Peyer's patch (tissue), 4 donors: Measurements from ENCODE around the gene VPS35L. TPM values are rescaled to one million over a fixed set of nuclear protein-coding genes. Genes with fewer than 3 reads are reported as not detected.
A peak's percentile ranks its signal among the peaks of the same experiment; 100 is the strongest.
"Not testable (repeated sequence)": the region's sequence is repeated elsewhere in the genome, so short reads cannot be mapped to it uniquely, and the experiment has no call there.

Experiments used
- DNase-seq, 3 donors: peaks; one replicate each; pipeline ENCODE4 v3.0.0-alpha.2; 2017 to 2019
- H3K27ac ChIP-seq, 4 donors: fragments of 200-600 bp; sonication (generic); one replicate each; pipeline ENCODE4 v1.5.1; 2016 to 2019
- H3K27me3 ChIP-seq, 2 donors: fragments of 200-600 bp; sonication (generic); one replicate each; pipeline ENCODE4 v1.5.1; 2019
- H3K36me3 ChIP-seq, 3 donors: fragments of 200-600 bp; sonication (generic); one replicate each; pipeline ENCODE4 v1.5.1; 2016 to 2019
- H3K4me1 ChIP-seq, 4 donors: fragments of 200-600 bp; sonication (generic); one replicate each; pipeline ENCODE4 v1.5.1; 2016 to 2019
- H3K4me3 ChIP-seq, 4 donors: fragments of 200-600 bp; sonication (generic); 1 replicate in 3 of 4; 2 replicates in 1 of 4; pipeline ENCODE4 v1.5.1; 2016 to 2019; ENCODE audit warnings: mild to moderate bottlenecking in 1 of 4
- H3K9me3 ChIP-seq, 4 donors: fragments of 200-600 bp; sonication (generic); one replicate each; pipeline ENCODE4 v1.5.1; 2016 to 2019; ENCODE audit warnings: mild to moderate bottlenecking in 1 of 4
- CTCF ChIP-seq, 6 experiments: fragments of 450-650 bp in 4 of 6; fragments of 200-600 bp in 2 of 6; sonication (generic) in 1 of 6; IDR thresholded peaks; one replicate each; pipeline ENCODE4 v1.5.1; 2017 to 2019; ENCODE audit warnings: antibody characterized with exemption in 6 of 6, mild to moderate bottlenecking in 3 of 6, moderate library complexity in 1 of 6
- POLR2A ChIP-seq, 2 donors: fragments of 450-650 bp; IDR thresholded peaks; one replicate each; pipeline ENCODE4 v1.5.1; 2017; ENCODE audit warnings: antibody characterized with exemption in 2 of 2, mild to moderate bottlenecking in 2 of 2, moderate library complexity in 2 of 2
- total RNA-seq, 4 donors: library from RNA; depleted of rRNA; stranded (reverse); fragments of >200 nt; gene quantifications; one replicate each; pipeline ENCODE4 v1.1.0, GENCODE V29; 2016

VPS35L gene
- total RNA-seq, 4 donors from 2014 or later: 35.2 to 71.8 (median 45.2) TPM

DNA sequence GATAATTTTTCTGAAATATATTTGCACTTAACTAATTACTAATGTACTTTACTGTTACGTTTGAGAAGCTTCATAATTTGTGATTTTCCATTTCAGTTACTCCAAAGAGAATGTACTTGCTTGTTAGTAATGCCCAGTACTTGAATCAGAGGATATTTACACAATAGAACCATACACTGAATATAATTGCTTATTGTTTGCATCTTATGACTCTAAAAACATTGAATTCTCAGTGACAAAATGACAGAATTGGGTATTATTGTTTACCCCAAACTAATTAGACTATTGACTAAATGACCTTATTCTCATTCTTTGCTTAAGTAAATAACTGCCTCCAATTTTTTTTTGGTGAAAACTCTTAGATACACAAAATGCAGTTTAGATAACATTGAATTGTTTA lies 22.9 kb upstream of the VPS35L start:
- no peak for DNase-seq
- Histone ChIP-seq H3K27me3 (no peaks in the 10 kb centered on the region), H3K36me3 (peaks cover 0 to 57% (median 0%) of the 10 kb centered on the region in 3 donors), H3K9me3 (no peaks in the 10 kb centered on the region), H3K4me3 (no peak overlapping the region), H3K27ac (no peak overlapping the region), H3K4me1 (no peaks in the 10 kb centered on the region)
- TF ChIP-seq POLR2A (IDR thresholded peaks at IDR 0.05) (no peak), CTCF (IDR thresholded peaks at IDR 0.05) (no peak)

GRCh38 chr16:19540241-19540970 lies 15.1 kb upstream of the VPS35L start:
- no peak for DNase-seq
- no peak overlapping the region for H3K27ac ChIP-seq
- no peaks in the 10 kb centered on the region for H3K27me3 ChIP-seq
- H3K9me3 ChIP-seq: no peaks in the 10 kb centered on the region
- no peak overlapping the region for H3K4me3 ChIP-seq
- TF ChIP-seq POLR2A (IDR thresholded peaks at IDR 0.05) (no peak), CTCF (IDR thresholded peaks at IDR 0.05) (no peak)
- peaks cover 0 to 62% (median 0%) of the 10 kb centered on the region in 3 donors for H3K36me3 ChIP-seq
- H3K4me1 ChIP-seq: peaks cover 0 to 4% (median 0%) of the 10 kb centered on the region in 4 donors

DNA sequence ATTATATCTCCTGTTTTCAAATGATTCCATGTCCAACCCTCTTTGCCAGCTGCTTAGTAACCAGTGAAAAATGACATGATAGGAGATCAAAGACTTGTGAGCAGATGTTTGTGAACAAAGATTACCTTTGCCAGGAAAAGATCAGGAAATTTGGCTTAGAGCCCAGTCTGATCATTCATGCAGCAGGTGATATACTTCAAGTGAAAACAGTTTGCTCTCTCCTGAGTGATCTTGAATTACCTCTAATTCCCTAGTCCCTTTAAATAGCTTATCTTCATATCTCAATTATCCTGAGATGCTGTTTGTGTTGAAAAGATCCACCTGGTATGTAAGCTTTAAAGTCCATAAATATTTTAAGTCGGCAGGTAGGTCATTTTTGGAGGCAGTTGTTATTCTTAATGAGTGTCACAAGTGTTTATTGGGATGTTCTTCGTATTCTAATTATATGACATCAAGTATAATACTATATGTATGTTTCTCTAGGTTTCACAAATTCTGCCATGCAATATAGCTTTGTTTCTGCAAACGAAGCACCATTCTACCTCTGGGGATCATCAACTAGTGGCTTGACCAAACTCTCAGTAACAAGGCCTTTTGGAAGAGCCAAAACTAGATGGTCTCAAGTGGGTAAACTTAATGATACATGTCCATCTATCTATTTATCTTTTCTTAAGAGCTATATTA lies 13.2 kb upstream of the VPS35L start:
- Histone ChIP-seq H3K9me3 (no peaks in the 10 kb centered on the region), H3K4me1 (peaks cover 0 to 4% (median 0%) of the 10 kb centered on the region in 4 donors), H3K27me3 (no peaks in the 10 kb centered on the region), H3K4me3 (no peak overlapping the region), H3K27ac (peak overlapping the region in 1 of 4 donors; percentile 26), H3K36me3 (peaks cover 0 to 60% (median 0%) of the 10 kb centered on the region in 3 donors)
- no peak for DNase-seq
- TF ChIP-seq POLR2A (IDR thresholded peaks at IDR 0.05) (no peak), CTCF (IDR thresholded peaks at IDR 0.05) (no peak)

- not testable (repeated sequence) for H3K27me3 ChIP-seq, H3K27ac ChIP-seq, H3K4me1 ChIP-seq, H3K4me3 ChIP-seq, H3K9me3 ChIP-seq, DNase-seq
- H3K36me3 ChIP-seq: peaks cover 0 to 65% (median 0%) of the 10 kb centered on the region in 3 donors
Observed at GRCh38 chr16:19543278-19543996, 12.1 kb upstream of the VPS35L start.

- H3K4me3 ChIP-seq: no peak overlapping the region
- DNase-seq: no peak
- peaks cover 0 to 77% (median 0%) of the 10 kb centered on the region in 3 donors for H3K36me3 ChIP-seq
- H3K27ac ChIP-seq: no peak overlapping the region
- H3K27me3 ChIP-seq: no peaks in the 10 kb centered on the region
- H3K4me1 ChIP-seq: no peaks in the 10 kb centered on the region
- H3K9me3 ChIP-seq: no peaks in the 10 kb centered on the region
- TF ChIP-seq CTCF (IDR thresholded peaks at IDR 0.05) (no peak), POLR2A (IDR thresholded peaks at IDR 0.05) (no peak)
Observed at GRCh38 chr16:19548144-19548543, 7.4 kb upstream of the VPS35L start.

- peaks cover 0 to 64% (median 0%) of the 10 kb centered on the region in 3 donors for H3K36me3 ChIP-seq
- peaks cover 0 to 2% (median 0%) of the 10 kb centered on the region in 4 donors for H3K4me1 ChIP-seq
- H3K27ac ChIP-seq: no peak overlapping the region
- TF ChIP-seq POLR2A (IDR thresholded peaks at IDR 0.05) (no peak), CTCF (IDR thresholded peaks at IDR 0.05) (no peak)
- DNase-seq: no peak
- no peak overlapping the region for H3K4me3 ChIP-seq
- no peaks in the 10 kb centered on the region for H3K27me3 ChIP-seq
- no peaks in the 10 kb centered on the region for H3K9me3 ChIP-seq
Observed at GRCh38 chr16:19549673-19550072, 5.8 kb upstream of the VPS35L start.
